Germinal center (tissue), 1 donor: ENCODE data around the gene WFIKKN2.

Source experiments
- DNase-seq: peaks from one replicate; pipeline ENCODE4 v3.0.0; 2012; ENCODE audit warnings: mixed read lengths, low spot score

Gene WFIKKN2

DNA sequence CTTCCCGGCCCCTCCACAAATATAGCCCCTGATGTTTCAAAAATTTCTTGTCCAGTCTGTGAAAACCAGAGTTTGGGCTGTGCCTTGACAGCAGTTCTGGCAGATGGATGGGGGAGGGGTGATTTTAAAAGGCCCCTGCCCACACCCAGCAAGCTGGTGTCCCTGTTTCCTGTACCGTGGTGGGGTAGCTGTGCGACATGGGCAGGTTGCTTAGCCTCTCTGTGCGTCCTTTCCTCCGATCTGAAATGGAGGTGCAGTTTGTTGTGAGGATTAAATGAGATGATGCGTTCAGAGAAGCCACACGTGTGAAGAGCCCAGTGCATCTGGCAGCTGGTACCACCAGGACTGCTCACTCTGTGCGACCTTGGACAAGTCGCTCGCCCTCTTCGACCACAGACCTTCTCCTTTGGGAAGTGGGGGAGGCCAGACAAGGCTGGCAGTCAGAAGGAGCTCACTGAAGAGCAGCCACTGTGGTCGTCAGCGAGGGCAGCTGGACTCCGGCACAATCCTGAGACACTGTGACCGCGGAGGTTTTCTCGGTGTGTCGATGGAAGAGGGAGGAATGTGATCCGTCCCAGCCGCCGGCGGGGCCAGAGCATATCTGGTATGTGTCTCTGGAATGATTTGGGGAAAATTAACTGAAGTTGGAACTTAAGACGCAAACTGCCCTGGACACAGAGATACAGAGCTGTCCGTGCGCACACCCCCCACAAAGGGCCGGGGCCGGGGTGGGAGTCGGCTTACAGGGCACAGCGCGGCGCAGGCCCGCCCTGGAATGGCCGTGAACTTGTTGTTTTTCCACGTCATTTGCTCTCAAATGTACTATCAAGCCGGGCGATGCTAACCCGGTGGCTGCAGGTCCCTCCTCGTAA lies 721 bp upstream of the WFIKKN2 start:
- DNase-seq: no peak

DNA sequence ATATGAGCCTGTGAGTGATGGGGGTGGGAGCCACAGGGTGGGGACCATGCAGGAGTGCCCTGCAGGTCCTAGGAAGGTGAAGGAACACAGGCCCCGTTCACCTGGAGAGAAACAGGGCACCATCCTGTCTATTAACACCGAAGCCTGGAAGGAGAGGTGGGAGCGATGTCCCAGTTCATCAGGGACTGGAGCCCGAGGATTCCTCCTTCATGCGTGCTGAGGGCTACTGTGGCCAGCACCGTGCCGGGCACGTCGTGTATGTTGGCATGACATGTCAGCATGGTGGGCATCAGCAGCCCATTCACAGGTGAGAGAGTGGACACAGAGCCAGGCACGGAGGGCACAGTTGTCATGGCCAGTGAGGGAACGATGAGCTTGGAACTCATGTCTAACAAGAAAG lies 1.4 kb downstream of the WFIKKN2 start:
- DNase-seq: no peak

DNA sequence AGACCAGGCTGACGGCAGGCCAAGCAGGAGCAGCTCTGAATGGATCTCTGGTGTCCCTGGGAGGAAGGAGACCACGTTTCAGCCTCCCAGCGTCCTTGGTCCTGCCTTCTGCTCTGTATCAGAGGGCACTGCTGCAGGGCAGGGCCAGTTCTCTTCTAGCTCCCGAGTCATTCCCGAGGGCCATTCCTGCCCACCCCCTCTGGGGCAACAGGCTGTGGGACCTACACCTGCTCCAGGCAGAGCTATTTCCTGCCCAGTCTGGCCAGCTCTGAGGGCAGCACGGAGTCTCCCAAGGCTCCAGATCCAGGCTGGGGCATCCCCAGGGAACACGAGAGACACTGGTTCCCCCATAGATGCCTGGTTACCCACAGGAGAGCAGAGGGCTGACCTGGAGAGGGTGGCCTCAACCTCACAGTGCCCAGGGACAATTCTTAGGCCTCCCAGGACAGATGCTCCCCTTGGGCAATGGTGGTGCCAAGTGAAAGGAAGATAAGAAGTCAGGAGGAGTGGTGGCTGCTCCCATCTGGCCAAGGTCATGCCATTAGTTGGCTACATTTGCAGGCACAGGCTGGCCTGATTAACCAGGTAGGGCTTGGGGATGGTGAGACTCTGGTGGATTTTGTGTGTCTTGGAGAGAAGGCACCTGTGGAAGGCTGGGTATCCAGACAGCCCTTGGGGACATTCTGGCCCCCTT lies 2.0 kb downstream of the WFIKKN2 start:
- DNase-seq: no peak

DNA sequence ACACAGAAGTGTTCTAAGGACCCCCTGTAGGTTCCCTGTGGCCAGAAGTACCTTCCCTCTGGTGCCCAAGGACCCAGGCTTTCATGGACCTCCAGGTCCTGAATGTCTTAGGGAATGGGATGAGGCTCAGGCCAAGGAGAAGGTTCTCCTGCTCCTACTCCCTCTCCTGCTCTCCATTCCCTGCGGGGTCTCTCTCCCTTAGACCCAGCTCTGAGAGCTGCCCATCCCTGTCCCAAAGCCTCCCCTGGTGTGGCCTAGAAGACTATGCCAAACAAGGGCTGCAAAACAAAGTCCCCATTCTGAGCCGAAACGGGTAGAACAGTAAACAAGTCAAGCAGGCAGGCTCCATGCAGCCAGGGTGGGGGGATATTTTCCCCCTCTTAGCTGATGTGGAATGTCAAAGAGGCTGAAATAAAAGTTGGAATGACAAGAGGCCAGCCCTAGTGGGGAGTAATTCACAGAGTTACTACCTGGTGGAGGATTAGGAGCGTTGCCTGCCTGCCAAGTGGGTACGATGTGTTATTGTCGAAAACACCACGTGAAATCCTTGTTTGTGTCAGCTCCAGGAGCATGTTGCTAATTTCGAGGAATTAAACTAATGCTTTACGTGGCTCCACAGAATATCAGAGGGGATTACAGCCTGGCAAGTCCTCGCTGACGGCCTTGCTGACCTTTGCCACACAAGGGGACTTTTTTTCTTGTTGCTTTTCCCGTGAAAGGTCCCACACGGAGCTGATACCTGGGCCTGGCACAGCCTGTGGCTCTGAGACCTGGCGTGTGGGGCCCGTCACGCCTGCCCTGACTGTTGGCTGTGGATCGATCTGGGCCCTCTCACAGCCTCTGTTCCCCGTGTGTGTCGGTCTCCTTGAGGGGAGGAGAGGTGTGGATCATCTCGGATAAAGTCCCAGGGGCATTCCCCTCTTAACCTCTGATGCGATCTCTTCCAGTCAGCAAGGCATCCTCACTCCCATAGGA lies 2.9 kb downstream of the WFIKKN2 start:
- no peak for DNase-seq

DNA sequence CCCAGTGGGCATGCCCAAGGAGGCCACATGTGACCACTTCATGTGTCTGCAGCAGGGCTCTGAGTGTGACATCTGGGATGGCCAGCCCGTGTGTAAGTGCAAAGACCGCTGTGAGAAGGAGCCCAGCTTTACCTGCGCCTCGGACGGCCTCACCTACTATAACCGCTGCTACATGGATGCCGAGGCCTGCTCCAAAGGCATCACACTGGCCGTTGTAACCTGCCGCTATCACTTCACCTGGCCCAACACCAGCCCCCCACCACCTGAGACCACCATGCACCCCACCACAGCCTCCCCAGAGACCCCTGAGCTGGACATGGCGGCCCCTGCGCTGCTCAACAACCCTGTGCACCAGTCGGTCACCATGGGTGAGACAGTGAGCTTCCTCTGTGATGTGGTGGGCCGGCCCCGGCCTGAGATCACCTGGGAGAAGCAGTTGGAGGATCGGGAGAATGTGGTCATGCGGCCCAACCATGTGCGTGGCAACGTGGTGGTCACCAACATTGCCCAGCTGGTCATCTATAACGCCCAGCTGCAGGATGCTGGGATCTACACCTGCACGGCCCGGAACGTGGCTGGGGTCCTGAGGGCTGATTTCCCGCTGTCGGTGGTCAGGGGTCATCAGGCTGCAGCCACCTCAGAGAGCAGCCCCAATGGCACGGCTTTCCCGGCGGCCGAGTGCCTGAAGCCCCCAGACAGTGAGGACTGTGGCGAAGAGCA lies 4.4 kb downstream of the WFIKKN2 start:
- no peak for DNase-seq

DNA sequence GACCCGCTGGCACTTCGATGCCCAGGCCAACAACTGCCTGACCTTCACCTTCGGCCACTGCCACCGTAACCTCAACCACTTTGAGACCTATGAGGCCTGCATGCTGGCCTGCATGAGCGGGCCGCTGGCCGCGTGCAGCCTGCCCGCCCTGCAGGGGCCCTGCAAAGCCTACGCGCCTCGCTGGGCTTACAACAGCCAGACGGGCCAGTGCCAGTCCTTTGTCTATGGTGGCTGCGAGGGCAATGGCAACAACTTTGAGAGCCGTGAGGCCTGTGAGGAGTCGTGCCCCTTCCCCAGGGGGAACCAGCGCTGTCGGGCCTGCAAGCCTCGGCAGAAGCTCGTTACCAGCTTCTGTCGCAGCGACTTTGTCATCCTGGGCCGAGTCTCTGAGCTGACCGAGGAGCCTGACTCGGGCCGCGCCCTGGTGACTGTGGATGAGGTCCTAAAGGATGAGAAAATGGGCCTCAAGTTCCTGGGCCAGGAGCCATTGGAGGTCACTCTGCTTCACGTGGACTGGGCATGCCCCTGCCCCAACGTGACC lies 5.0 kb downstream of the WFIKKN2 start:
- no peak for DNase-seq

DNA sequence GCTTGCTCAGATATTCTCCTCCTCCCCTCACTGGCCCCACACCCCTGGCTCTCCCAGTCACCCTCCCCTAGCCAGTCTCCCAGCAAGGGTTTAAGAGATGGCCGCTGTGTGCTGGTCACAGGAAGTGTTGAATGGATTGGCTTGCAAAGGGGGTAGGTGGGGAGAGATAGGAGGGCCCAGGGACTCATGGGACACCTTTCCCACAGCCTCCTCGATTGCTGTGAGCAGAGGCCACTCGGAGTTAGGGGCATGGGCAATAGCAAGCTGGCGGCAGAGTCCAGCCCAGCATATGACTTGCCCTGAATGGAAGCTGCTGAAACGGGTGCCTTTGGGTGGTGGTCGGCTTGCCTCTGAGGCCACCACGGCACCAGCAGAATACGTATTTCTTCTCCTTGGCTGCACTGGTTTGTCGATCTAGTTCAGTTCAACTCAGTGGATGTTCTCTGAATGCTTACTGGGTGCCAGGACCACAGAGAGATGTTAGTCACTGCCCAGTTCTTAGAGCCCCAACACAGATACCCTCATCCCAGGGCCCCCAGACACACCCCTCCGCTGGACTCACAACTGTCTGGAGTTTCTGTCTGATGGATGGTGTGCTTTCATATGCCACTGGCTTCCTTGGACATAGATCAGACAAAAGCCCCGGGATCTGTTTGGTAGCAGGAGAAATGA lies 6.0 kb downstream of the WFIKKN2 start:
- no peak for DNase-seq

DNA sequence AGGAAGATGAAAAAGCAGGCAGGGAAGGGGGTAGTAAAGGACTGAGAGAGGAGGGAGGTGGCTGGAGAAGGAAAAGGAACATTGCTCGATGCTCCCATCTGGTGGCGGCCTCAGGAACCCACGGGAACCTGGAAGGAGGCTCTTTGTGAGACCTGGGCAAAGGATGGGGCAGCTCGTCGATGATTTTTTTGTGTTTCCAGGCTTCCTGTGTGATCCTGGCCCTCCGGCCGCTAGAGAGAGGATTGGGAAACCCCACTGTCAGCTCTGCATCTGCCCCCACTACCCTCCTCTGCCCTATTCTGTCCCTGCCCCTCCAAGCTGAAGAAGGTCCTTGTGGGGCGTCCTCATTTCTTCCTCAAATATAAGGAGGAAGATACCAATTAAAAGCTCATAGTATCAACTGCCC lies 6.6 kb downstream of the WFIKKN2 start:
- DNase-seq: peak; percentile 64

DNA sequence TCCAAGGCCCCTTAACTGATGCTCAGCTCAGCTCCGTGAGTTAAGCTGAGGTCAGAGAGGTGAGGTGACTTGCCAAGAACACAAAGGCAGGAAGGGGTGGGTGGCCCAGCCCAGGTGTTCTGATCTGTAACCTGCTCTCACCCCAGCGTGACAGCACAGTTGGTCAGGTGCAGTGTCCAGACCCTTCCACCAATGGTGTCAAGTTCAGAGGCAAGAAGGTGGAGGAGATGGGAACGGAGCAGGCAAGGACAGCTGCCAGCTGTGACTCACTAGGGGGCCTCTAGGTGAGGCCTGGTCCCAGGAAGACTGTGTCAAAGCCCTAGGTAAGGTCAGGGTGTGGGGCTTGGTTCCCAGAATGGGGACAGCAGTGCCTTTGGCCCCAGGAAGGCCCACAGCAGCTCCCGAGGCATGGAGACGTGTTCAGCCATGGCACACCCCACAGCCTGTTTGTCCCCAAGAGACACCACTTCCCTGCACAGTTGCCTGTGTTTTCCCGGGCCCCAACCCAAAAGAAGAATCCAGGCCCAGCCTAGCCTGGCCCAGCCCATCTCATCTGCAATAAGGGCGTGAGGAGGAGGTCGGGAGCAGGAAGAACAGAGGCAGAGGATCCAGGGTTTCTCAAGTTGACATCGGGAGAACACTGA lies 7.2 kb downstream of the WFIKKN2 start:
- no peak for DNase-seq

DNA sequence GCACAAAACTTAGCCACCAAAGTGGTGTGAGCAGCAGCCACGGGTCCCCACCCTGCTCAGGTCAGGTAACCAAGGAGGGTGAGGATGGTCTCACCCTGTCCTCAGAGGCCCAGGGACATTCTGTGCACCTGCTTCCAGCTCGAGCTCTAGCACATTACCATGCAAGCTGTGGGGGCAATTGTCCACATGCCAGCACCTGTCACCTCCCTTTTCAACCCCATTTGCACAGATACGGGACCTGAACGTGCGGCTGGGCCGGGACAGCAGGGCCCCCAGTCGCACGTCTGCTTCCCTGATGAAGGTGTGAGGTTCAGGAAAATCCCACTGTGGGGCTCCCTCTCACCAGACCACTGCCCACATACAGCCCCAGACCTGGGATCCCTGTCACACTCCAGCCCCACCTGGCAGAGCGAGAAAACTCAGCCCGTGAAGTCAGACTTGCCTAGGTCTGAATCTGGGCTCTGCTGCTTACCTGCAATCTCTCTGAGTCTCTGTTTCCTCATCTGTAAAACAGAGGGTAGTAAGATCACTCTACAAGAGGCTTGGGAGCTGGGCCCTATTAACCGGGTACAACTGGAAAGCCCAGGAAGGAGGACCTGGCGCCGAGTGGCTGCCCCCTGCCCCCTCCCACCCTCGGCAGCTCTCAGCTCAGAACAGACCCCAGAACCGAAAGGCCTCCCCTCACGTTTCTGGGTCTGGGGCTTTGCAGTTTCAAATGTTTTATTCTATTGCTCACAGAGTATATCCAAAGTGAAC lies 7.9 kb downstream of the WFIKKN2 start:
- DNase-seq: no peak

DNA sequence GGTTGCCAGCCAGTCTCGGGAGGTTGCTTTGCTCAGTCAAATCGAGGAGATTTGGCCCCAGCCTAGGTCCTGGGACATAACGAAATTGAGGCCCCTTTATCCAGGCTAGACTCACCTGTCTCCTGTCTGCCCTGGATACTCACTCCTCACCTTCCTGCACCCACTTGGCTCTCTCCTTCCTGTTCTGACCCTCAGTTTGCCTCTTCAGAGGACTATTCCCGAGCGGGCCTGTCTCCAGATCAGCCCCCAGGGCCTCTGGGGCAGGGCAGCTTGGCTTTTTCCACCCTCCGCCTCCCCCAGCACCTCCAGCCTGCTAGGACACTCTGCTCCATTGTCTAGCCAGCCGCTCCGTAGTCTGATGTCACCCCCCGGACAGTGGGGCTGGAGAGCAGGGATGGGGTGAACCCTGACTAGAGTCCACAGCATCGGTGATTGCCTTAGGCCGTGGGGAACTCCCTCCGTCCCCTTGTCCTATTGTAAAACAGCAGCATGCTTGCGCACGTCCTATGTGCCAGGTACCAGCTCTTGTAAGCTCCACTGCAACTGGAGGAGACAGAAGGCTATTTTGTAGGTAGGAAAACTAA lies 8.8 kb downstream of the WFIKKN2 start:
- DNase-seq: no peak

DNA sequence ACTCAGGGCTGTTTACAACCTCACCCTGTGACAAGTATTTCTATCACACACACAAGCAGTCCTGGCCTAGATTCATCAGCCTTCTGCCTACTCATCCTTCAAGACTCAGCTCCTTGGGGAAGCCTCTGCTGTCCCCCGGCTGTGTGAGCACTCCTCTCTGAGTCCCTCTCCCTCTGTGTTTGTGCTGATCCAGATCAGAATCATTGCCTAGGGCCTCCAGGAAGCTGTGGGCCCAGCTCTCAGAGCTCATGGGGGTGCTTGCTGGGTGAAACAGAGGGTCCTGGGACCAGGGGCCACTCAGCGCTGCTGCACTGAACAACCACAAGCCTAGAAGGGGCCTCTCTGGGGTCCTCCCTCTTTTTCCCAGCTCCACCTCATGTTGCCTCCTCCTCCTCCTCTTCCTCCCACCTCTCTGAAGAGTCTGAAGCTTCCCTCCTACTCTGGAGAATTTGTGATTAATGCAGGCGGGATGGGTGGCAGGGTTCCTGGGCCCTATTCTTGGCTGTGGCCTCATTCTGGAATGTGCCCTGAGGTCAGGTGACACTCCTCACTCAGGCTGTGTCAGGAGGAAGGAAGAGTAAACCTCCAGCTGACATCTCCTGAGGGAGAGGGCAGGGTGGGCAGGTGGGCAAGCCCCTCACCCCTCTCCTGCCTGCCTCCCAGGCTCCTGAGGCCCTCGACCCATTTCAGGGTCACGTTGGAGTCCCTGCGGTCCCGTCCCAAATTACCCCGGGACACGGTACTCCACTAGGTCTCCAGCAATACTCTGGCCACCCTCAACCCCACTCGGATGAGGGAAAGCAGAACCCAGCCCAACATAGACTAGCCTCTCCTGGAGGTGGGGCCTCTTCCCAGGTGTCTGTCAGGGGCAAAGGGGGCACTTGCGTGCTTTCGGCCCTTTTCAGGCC lies 10.1 kb downstream of the WFIKKN2 start:
- no peak for DNase-seq

DNA sequence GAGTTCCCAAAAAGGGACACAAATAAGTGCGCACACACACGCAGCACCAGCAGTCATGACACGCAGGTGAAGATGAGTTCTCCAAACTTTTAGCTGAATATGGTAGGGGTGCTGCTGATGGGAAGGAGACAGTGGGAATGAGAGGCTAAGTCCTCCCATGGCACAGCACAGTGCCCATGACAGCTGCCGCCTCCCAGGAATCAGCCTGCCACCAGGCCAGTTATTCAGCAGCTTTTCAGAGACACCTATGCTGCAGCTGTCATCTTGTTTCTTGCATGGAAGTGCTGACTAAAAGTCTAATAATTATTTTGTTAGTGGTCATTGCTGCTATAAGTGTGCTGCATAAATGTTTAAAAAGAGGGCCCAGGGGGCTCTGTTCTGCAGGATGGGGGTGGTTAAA lies 12.2 kb downstream of the WFIKKN2 start:
- no peak for DNase-seq

DNA sequence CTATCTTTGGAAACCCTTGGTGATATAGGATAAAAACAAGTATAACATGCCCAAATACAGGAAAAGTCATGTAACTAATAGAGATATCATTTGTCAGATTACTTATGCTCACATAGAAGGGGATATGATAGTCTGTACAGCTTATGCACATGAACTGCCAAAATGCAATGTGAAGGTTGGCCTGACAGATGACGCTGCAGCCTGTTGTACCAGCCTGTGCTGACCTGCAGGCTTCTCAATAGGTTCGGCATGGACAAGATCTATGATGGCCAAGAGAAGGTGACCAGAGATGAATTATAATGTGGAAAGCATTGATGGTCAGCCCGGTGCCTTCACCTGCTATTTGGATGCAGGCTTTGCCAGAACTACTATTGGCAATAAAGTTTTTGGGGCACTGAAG lies 12.7 kb downstream of the WFIKKN2 start:
- DNase-seq: no peak

DNA sequence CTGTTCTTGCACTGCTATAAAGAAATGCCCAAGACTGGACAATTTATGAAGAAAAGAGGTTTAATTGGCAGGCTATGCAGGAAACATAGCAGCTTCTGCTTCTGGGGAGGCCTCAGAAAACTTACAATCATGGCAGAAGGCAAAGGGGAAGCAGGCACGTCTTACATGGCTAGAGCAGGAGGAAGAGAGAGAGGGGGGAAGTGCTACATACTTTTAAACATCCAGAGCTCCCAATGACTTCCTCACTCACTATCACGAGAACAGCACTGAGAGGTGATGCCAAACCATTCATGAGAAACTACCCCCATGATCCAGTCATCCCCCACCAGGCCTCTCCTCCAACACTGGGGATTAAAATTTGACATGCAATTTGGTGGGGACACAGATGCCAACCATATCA lies 13.3 kb downstream of the WFIKKN2 start:
- no peak for DNase-seq

DNA sequence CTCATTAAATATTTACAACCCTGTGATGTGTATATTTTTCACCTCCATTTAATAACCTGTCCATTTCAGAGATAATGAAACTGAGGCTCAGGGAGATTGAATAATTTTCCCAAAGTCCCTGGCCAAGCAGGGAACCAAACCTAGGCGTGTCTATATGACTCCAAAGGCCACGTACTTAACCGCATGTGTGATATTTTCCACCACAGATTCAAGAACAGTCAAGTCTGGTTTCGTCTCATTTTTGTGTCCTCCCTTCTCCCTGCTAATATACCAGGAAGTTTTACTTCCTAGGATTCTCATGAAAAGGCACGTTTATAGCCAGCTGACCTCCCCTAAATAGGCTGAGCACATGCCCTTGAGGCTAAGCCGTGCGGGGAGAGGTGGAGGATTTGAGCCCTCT lies 15.3 kb downstream of the WFIKKN2 start:
- DNase-seq: no peak

DNA sequence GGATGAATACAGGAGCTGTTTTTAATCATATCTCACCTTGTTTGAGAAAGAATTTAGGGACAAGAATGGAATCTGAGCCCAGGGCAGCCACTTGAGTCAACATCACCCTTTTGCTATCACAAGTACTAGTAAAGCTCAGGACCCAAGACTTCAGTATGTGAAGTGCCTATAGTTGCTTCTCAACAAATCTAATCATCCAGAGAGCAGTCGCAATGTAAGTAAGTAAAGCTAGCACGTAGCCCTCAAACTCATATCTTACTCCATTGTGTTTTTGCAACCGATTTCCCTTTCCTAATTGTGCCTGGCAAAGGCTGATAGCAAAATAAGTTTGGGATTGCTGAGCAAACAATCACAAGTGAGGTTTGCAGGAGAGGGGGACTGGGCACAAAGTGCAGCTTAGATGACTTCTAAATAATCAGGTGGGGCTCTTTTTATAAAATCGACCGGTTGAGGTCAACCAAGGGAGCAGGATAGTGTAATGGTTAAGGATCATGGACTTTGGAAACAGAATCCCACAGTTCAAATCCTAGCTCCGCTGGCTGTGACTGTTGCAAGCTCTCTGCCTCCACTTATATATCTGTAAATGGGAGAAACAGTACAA lies 17.7 kb downstream of the WFIKKN2 start:
- no peak for DNase-seq

DNA sequence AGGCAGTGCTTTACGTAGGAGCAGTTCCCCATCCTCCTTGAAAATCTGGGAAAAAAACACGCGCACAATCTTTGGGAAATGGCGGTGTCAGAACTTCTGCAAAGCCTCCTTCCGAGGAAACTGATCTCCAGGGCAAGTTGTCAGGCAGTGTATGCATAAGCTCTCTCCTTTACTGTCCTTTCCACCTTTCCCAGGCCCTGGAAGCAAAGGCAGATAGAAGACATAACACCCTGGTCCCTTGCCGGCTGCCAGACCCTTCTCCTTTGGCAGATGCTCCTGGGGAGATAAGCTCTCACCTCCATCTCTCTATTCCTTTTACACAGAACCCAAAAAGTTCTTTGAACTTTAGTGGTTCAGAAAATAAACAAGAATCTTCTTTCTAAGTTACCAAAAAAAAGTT lies 18.4 kb downstream of the WFIKKN2 start:
- DNase-seq: no peak
